Kidney epithelial cell (primary cell): Measurements from ENCODE around the gene ATXN10. TPM values are rescaled to one million over a fixed set of nuclear protein-coding genes. Genes with fewer than 3 reads are reported as not detected.

Experiments used
- DNase-seq: peaks from one replicate; pipeline ENCODE4 v3.0.0-alpha.2; 2010; ENCODE audit warnings: low read depth
- H3K27me3 ChIP-seq: 2 replicates; pipeline ENCODE4 v1.6.0; 2011; ENCODE audit warnings: low read length; ENCODE audit not compliant: control insufficient read depth, insufficient read depth
- H3K36me3 ChIP-seq: 2 replicates; pipeline ENCODE4 v1.5.1; 2011; ENCODE audit warnings: low read length; ENCODE audit not compliant: control insufficient read depth, insufficient read depth
- H3K4me3 ChIP-seq: 2 replicates; pipeline ENCODE4 v1.5.1; 2011; ENCODE audit warnings: low read depth, mild to moderate bottlenecking, control low read depth, low read length
- total RNA-seq: library from RNA; depleted of rRNA; stranded (reverse); fragments of >200 nt; gene quantifications from 2 replicates; pipeline ENCODE4 v1.2.3, GENCODE V29; 2015
- TF ChIP-seq, protein P1 (sequence below): IDR thresholded peaks from 2 replicates; pipeline ENCODE4 v1.5.1; 2011; ENCODE audit warnings: mild to moderate bottlenecking, moderate library complexity, low read length, control low read depth, inconsistent platforms; ENCODE audit not compliant: insufficient read depth, poor library complexity, severe bottlenecking

The ATXN10 gene
- total RNA-seq, 1 donor from 2014 or later: 127 TPM

DNA sequence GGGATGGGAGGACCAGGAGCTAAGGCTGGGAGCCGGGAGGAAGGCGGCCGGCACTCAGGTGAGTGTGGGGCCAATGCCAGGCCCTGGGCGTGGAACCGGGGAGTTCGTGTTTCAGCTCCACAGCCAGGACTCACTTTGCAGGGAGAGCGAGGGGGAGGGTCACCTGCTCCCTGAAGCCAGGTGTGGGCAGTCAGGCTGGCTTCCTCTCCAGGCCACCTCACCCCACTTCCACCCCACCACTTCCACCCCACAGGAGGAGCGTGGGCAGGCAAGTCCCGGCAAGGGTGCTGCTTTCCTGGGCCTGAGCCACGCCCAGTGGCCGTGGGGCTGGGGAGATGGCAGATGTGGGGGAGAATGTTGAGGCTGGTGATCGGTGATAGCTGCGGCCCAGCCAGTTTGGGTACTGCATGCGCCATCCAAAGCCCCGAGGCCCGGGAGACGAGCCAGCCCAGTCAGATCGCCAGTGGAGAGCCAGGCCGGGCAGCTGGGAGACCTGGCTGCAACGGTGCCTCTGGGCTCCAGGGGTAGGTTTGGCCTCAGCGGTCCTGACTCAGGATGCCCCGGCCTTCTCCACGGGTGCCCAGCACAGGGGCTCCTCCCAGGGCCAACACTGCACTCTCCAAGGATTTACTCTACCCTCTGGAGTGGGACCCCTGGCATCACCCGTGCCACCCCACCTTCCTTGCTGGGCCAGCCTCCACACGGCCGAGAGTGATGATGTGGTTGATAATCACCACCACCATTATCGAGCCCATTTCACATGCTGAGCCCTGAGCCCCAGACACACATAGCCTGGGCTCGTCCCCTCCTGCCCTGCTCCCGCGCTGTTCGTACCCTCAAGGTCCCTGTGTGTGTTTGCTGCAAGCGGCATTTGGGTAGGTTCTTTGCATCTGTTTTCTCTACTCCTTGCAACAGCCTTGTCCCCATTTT lies 211.5 kb downstream of the ATXN10 start:
- no peak for DNase-seq
- Histone ChIP-seq H3K36me3 (no peaks in the 10 kb centered on the region), H3K27me3 (peaks cover 40% of the 10 kb centered on the region), H3K4me3 (no peak overlapping the region)
- TF ChIP-seq, protein P1, sequence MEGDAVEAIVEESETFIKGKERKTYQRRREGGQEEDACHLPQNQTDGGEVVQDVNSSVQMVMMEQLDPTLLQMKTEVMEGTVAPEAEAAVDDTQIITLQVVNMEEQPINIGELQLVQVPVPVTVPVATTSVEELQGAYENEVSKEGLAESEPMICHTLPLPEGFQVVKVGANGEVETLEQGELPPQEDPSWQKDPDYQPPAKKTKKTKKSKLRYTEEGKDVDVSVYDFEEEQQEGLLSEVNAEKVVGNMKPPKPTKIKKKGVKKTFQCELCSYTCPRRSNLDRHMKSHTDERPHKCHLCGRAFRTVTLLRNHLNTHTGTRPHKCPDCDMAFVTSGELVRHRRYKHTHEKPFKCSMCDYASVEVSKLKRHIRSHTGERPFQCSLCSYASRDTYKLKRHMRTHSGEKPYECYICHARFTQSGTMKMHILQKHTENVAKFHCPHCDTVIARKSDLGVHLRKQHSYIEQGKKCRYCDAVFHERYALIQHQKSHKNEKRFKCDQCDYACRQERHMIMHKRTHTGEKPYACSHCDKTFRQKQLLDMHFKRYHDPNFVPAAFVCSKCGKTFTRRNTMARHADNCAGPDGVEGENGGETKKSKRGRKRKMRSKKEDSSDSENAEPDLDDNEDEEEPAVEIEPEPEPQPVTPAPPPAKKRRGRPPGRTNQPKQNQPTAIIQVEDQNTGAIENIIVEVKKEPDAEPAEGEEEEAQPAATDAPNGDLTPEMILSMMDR: no peak

GRCh38 chr22:45883811-45884170 lies 212.2 kb downstream of the ATXN10 start:
- no peak for DNase-seq
- TF ChIP-seq, protein P1: no peak

GRCh38 chr22:45884201-45885062 lies 212.8 kb downstream of the ATXN10 start:
- Histone ChIP-seq H3K4me3 (no peak overlapping the region), H3K27me3 (peaks cover 32% of the 10 kb centered on the region), H3K36me3 (no peaks in the 10 kb centered on the region)
- TF ChIP-seq, protein P1: no peak
- no peak for DNase-seq

More at GRCh38 chr22:45883811-45884170, 212.2 kb downstream of the ATXN10 start:
- no peaks in the 10 kb centered on the region for H3K36me3 ChIP-seq
- no peak overlapping the region for H3K4me3 ChIP-seq
- H3K27me3 ChIP-seq: peaks cover 34% of the 10 kb centered on the region

- DNase-seq: no peak
- Histone ChIP-seq H3K4me3 (no peak overlapping the region), H3K36me3 (no peaks in the 10 kb centered on the region), H3K27me3 (peaks cover 28% of the 10 kb centered on the region)
- TF ChIP-seq, protein P1: no peak
These were observed 213.7 kb downstream of the ATXN10 start for GRCh38 chr22:45885171-45885840.

DNA sequence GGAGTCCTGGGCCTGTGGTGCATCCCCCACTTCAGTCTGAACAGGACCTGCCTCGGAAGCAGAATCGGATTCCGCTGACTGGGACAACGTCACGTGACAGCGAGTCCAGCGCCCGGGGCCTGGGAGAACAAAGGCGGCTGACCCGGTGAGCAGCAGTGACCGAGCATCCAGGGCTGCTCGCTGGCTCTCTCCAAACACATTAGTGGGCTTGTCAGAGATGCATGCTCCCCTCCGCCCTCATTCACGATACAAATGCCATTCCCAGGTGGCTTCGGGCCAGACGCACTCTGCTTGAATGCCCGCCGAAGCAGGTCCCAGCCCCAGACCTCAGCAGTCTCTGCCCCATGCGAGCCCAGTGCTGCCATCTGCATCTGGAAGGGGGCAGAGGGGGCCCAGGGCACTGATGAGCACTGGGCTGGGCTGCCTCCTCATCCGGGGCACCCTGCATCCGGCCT lies 214.3 kb downstream of the ATXN10 start:
- peaks cover 21% of the 10 kb centered on the region for H3K27me3 ChIP-seq
- no peak for DNase-seq
- TF ChIP-seq, protein P1: no peak
- no peak overlapping the region for H3K4me3 ChIP-seq
- no peaks in the 10 kb centered on the region for H3K36me3 ChIP-seq
